ENCODE data around the gene ZNF296.

DNA sequence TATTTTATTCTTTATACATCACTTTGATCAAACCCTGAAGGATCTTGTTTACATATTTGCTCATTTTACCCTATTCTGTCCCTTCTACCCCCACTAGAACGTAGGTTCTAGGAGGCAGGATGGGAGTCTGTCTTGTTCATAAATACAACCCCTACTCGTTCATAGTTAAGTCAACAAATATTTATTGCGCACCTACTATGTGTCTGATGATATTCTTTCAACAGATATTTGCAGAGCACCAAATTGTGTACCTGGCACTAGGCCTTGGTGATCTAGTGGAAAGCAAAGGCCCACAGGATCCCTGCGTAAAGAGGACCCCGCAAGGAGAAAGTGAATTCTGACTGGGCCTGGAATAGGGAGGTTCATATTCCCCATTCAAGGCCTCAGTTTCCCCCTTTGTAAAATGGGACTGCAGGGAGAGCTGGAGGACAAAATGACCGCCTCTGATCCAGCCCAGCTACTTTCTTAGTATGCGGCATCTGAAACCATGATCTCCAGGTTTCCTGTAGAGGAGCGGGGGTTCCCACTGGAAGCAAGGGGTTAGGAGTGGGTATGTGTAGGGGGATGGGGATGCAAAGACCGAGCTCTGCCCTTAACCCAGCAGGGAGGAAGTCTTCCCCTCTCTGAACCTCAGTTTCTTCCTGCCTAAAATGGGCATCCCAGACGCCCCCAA, 2.2 kb upstream of the ZNF296 start:
- no peak for TF ChIP-seq POLR2AphosphoS5 (IDR thresholded peaks at IDR 0.05)
- TF ChIP-seq, protein P1, sequence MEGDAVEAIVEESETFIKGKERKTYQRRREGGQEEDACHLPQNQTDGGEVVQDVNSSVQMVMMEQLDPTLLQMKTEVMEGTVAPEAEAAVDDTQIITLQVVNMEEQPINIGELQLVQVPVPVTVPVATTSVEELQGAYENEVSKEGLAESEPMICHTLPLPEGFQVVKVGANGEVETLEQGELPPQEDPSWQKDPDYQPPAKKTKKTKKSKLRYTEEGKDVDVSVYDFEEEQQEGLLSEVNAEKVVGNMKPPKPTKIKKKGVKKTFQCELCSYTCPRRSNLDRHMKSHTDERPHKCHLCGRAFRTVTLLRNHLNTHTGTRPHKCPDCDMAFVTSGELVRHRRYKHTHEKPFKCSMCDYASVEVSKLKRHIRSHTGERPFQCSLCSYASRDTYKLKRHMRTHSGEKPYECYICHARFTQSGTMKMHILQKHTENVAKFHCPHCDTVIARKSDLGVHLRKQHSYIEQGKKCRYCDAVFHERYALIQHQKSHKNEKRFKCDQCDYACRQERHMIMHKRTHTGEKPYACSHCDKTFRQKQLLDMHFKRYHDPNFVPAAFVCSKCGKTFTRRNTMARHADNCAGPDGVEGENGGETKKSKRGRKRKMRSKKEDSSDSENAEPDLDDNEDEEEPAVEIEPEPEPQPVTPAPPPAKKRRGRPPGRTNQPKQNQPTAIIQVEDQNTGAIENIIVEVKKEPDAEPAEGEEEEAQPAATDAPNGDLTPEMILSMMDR (IDR thresholded peaks at IDR 0.05), result no peak

Data from upper lobe of left lung (tissue), 4 donors.